HG03060 (cell line): ENCODE measurements around the gene SPTLC3.
"Not testable (repeated sequence)": the region's sequence is repeated elsewhere in the genome, so short reads cannot be mapped to it uniquely, and the experiment has no call there.

Experiments
- ATAC-seq: cut with Tn5 transposase; IDR thresholded peaks from one replicate; pipeline ENCODE4 v1.9.1; 2021; ENCODE audit warnings: low read depth, moderate number of reproducible peaks; ENCODE audit not compliant: unreplicated experiment

SPTLC3 gene

GRCh38 chr20:13008761-13009681 is at the start of gene SPTLC3:
TSS of gene SPTLC3 (plus strand) at chr20:13008972. CDS start at chr20:13009268, 296 bp downstream.
- ATAC-seq = no peak

GRCh38 chr20:12961725-12962124 is 47.0 kb upstream of the SPTLC3 start:
- no peak for ATAC-seq

- ATAC-seq = no peak
Observed at GRCh38 chr20:12962895-12963294, 45.9 kb upstream of the SPTLC3 start.

- ATAC-seq = no peak
Observed at GRCh38 chr20:12963416-12963815, 45.4 kb upstream of the SPTLC3 start.

- no peak for ATAC-seq
Observed at GRCh38 chr20:12965212-12965869, 43.4 kb upstream of the SPTLC3 start.

GRCh38 chr20:12965870-12966251 is 42.9 kb upstream of the SPTLC3 start:
- ATAC-seq = no peak

GRCh38 chr20:12966468-12967085 is 42.2 kb upstream of the SPTLC3 start:
- ATAC-seq = no peak

GRCh38 chr20:12967932-12968331 is 40.8 kb upstream of the SPTLC3 start:
- no peak for ATAC-seq

- ATAC-seq = no peak
Observed at GRCh38 chr20:12968472-12968871, 40.3 kb upstream of the SPTLC3 start.

GRCh38 chr20:12969071-12969669 is 39.6 kb upstream of the SPTLC3 start:
- no peak for ATAC-seq

- ATAC-seq = no peak
Observed at GRCh38 chr20:12970372-12970821, 38.4 kb upstream of the SPTLC3 start.

- ATAC-seq = no peak
Observed at GRCh38 chr20:12975833-12976608, 32.8 kb upstream of the SPTLC3 start.

- no peak for ATAC-seq
Observed at GRCh38 chr20:12976720-12977309, 32.0 kb upstream of the SPTLC3 start.

- ATAC-seq = no peak
Observed at GRCh38 chr20:12977328-12978125, 31.2 kb upstream of the SPTLC3 start.

GRCh38 chr20:12978126-12978394 is 30.7 kb upstream of the SPTLC3 start:
- no peak for ATAC-seq

- no peak for ATAC-seq
Observed at GRCh38 chr20:12978613-12979495, 29.9 kb upstream of the SPTLC3 start.

- ATAC-seq = not testable (repeated sequence)
Observed at GRCh38 chr20:12979713-12980112, 29.1 kb upstream of the SPTLC3 start.

GRCh38 chr20:12982098-12982497 is 26.7 kb upstream of the SPTLC3 start:
- ATAC-seq = no peak
